ENCODE measurements around the gene TFAP2E.

GRCh38 chr1:35622510-35623178 lies 49.5 kb downstream of the TFAP2E start:
- no peak for TF ChIP-seq YY1 (IDR thresholded peaks at IDR 0.05)
- TF ChIP-seq, protein P1, sequence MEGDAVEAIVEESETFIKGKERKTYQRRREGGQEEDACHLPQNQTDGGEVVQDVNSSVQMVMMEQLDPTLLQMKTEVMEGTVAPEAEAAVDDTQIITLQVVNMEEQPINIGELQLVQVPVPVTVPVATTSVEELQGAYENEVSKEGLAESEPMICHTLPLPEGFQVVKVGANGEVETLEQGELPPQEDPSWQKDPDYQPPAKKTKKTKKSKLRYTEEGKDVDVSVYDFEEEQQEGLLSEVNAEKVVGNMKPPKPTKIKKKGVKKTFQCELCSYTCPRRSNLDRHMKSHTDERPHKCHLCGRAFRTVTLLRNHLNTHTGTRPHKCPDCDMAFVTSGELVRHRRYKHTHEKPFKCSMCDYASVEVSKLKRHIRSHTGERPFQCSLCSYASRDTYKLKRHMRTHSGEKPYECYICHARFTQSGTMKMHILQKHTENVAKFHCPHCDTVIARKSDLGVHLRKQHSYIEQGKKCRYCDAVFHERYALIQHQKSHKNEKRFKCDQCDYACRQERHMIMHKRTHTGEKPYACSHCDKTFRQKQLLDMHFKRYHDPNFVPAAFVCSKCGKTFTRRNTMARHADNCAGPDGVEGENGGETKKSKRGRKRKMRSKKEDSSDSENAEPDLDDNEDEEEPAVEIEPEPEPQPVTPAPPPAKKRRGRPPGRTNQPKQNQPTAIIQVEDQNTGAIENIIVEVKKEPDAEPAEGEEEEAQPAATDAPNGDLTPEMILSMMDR (IDR thresholded peaks at IDR 0.05; ENCODE audit: low read depth, low read length, missing input control) = no peak
